Duodenal mucosa (tissue), 2 donors: Measurements from ENCODE around the gene PTPN4.

Source experiments
- H3K27ac ChIP-seq: one replicate; pipeline ENCODE4 v1.7.0; 2013; ENCODE audit warnings: low read depth, low read length
- H3K27me3 ChIP-seq, 2 donors: one replicate each; pipeline ENCODE4 v1.7.0; 2013; ENCODE audit warnings: low read length in 2 of 2, control low read depth in 1 of 2; ENCODE audit not compliant: insufficient read depth in 2 of 2, control insufficient read depth in 1 of 2
- H3K36me3 ChIP-seq, 2 donors: one replicate each; pipeline ENCODE4 v1.7.0; 2013; ENCODE audit warnings: low read length in 2 of 2, control low read depth in 1 of 2; ENCODE audit not compliant: insufficient read depth in 2 of 2, control insufficient read depth in 1 of 2
- H3K4me1 ChIP-seq, 2 donors: one replicate each; pipeline ENCODE4 v1.7.0; 2013; ENCODE audit warnings: low read length in 2 of 2, control low read depth in 1 of 2; ENCODE audit not compliant: insufficient read depth in 2 of 2, control insufficient read depth in 1 of 2
- H3K4me3 ChIP-seq, 2 donors: one replicate each; pipeline ENCODE4 v1.7.0; 2013; ENCODE audit warnings: low read length in 2 of 2, low read depth in 1 of 2
- H3K9ac ChIP-seq, 2 donors: one replicate each; pipeline ENCODE4 v1.7.0; 2013; ENCODE audit warnings: low read length in 2 of 2, low read depth in 1 of 2
- H3K9me3 ChIP-seq, 2 donors: one replicate each; pipeline ENCODE4 v1.7.0; 2013; ENCODE audit warnings: low read length in 2 of 2, control low read depth in 1 of 2; ENCODE audit not compliant: control insufficient read depth in 1 of 2

Gene PTPN4

DNA sequence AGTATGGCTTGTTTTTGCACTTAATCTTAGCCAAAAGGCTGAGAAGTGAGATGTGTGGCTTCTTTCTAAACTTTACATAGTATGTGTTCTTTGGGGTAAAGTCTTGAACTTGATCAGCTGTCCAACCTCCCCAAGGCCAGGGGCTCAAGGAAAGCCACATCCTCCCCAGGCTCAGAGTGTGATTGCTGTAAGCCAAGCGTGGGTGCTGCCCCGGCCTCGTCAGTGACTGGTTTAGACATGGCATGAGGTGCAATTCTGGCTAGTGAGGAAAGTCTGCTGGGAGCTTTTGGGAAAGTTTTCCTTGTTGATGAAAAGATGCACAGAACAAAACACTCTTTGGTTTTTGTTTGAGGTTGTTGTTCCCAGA, 40.5 kb upstream of the PTPN4 start:
- Histone ChIP-seq H3K9me3 (no peaks in the 10 kb centered on the region), H3K9ac (no peak overlapping the region), H3K36me3 (no peaks in the 10 kb centered on the region), H3K4me1 (no peaks in the 10 kb centered on the region), H3K4me3 (no peak overlapping the region), H3K27me3 (no peaks in the 10 kb centered on the region), H3K27ac (no peak overlapping the region)

GRCh38 chr2:119721043-119721442, 38.7 kb upstream of the PTPN4 start:
- H3K9me3 ChIP-seq: no peaks in the 10 kb centered on the region
- no peaks in the 10 kb centered on the region for H3K36me3 ChIP-seq
- no peak overlapping the region for H3K27ac ChIP-seq
- no peaks in the 10 kb centered on the region for H3K27me3 ChIP-seq
- no peaks in the 10 kb centered on the region for H3K4me1 ChIP-seq
- no peak overlapping the region for H3K9ac ChIP-seq
- H3K4me3 ChIP-seq: no peak overlapping the region

GRCh38 chr2:119721462-119721861, 38.3 kb upstream of the PTPN4 start:
- H3K9ac ChIP-seq: no peak overlapping the region
- no peaks in the 10 kb centered on the region for H3K27me3 ChIP-seq
- H3K27ac ChIP-seq: no peak overlapping the region
- no peaks in the 10 kb centered on the region for H3K4me1 ChIP-seq
- H3K4me3 ChIP-seq: no peak overlapping the region
- H3K9me3 ChIP-seq: no peaks in the 10 kb centered on the region
- H3K36me3 ChIP-seq: no peaks in the 10 kb centered on the region

GRCh38 chr2:119721904-119722303, 37.8 kb upstream of the PTPN4 start:
- no peak overlapping the region for H3K4me3 ChIP-seq
- H3K27ac ChIP-seq: no peak overlapping the region
- no peaks in the 10 kb centered on the region for H3K36me3 ChIP-seq

DNA sequence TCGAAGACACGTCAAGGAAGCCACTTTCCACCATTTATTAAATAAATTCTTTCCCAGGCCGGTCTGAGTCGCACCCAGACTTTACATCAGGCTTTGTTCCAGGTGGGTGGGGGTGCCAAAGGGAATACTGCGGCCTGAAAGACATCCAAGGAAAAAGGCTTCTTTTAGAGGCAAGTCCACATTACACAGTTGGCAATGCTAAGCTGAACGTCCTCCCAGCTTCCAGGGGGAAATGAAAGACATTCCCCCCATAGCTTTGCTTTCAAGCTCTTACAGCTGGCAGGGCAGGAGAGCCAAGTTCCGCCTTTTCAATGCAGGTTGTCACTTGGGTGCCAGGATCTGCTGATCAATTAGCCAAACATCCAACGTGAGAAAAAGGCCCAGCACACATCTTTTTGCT, 36.5 kb upstream of the PTPN4 start:
- H3K9me3 ChIP-seq: no peaks in the 10 kb centered on the region
- no peaks in the 10 kb centered on the region for H3K27me3 ChIP-seq
- H3K9ac ChIP-seq: no peak overlapping the region
- no peak overlapping the region for H3K27ac ChIP-seq
- H3K4me1 ChIP-seq: no peaks in the 10 kb centered on the region
- H3K36me3 ChIP-seq: no peaks in the 10 kb centered on the region
- no peak overlapping the region for H3K4me3 ChIP-seq

More at GRCh38 chr2:119721904-119722303, 37.8 kb upstream of the PTPN4 start:
- Histone ChIP-seq H3K27me3 (no peaks in the 10 kb centered on the region), H3K4me1 (no peaks in the 10 kb centered on the region), H3K9me3 (no peaks in the 10 kb centered on the region), H3K9ac (no peak overlapping the region)

GRCh38 chr2:119723784-119724467, 35.8 kb upstream of the PTPN4 start:
- Histone ChIP-seq H3K4me1 (no peaks in the 10 kb centered on the region), H3K9me3 (no peaks in the 10 kb centered on the region), H3K27ac (no peak overlapping the region), H3K9ac (no peak overlapping the region), H3K4me3 (no peak overlapping the region), H3K36me3 (no peaks in the 10 kb centered on the region), H3K27me3 (no peaks in the 10 kb centered on the region)

DNA sequence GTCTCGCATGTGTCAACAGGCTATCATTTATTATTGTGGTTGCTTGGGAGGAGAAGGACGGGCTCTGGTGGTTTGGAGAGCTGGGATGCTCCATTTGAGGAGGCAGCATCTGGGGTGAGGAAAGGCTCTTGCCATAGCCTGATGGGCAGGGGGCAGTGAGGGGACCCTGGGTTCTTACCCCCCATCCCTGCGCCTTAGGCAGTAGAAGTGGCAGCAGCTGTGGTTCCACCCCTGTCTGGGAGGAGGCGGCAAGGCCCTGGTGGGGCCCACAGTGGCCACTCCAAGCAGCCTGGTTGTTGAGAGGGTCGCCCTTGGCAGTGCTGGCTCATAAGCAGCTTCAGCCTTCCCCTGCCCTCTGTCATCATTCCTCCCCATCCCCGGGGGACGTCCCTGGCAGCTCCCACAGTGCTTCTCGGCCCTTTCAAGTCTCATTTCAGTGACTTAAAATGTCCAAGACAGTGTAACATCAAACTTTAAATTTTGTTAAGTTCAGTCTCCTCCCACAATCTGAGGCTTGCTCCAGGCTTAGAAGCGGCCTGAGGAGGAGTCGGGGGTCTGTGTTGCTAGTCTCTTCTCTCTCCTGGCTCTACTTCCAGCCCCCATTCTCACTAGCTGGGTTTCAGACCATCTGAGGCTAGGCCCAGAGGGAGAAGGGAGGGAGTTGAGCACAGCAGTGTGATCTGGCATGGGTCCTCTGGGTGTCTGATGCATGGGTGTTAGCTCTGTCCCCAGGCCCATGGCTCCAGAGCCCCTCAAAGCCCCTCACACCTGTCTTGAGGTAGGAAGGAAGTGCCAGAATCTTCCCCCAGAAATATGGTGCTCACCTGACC, 34.9 kb upstream of the PTPN4 start:
- no peaks in the 10 kb centered on the region for H3K4me1 ChIP-seq
- no peaks in the 10 kb centered on the region for H3K36me3 ChIP-seq
- no peak overlapping the region for H3K27ac ChIP-seq
- H3K4me3 ChIP-seq: no peak overlapping the region
- H3K9me3 ChIP-seq: no peaks in the 10 kb centered on the region
- no peak overlapping the region for H3K9ac ChIP-seq
- no peaks in the 10 kb centered on the region for H3K27me3 ChIP-seq

DNA sequence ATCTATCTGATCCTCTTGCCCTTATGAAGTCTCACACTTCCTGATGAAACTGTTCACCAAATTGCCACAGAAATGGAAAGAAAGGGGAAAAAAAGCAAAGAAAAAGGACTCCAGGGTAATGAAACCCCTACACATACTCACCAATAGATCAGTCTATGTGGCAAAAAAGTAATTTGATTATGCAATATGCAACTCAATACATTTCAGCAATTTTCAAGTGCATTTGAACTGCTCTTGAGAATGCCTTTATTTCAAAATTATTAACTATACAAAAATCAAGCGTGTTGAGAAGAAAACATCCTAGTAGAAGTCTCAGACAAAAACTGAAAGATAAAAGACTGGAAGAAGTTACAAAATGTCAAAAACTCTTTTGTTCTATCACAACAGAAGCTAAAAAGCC, 32.2 kb upstream of the PTPN4 start:
- Histone ChIP-seq H3K36me3 (no peaks in the 10 kb centered on the region), H3K27ac (no peak overlapping the region), H3K9ac (no peak overlapping the region), H3K27me3 (no peaks in the 10 kb centered on the region), H3K4me3 (no peak overlapping the region), H3K9me3 (no peaks in the 10 kb centered on the region), H3K4me1 (no peaks in the 10 kb centered on the region)

DNA sequence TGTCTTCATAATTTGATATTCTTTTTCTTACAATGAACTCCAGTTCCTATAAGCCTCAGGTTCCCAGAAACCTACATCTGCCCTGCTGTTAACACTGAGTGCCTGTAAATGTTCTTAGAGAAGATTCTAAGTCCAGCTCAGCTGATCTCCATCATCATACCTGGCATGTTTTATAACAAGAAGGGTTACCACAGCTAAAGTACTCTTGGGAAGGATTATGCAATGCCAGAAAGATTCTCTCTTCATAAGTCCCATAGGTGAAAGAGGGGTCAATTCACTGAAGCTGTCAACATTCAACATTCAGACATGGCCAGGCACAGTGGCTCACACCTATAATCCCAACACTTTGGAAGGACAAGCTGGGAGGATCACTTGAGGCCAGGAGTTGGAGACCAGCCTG, 31.3 kb upstream of the PTPN4 start:
- H3K27ac ChIP-seq: no peak overlapping the region
- H3K4me1 ChIP-seq: no peaks in the 10 kb centered on the region

GRCh38 chr2:119730671-119731177, 29.0 kb upstream of the PTPN4 start:
- Histone ChIP-seq H3K4me1 (no peaks in the 10 kb centered on the region), H3K36me3 (no peaks in the 10 kb centered on the region), H3K27ac (no peak overlapping the region), H3K9me3 (no peaks in the 10 kb centered on the region), H3K4me3 (no peak overlapping the region), H3K9ac (no peak overlapping the region), H3K27me3 (no peaks in the 10 kb centered on the region)

More for the DNA sequence above, 31.3 kb upstream of the PTPN4 start:
- Histone ChIP-seq H3K27me3 (no peaks in the 10 kb centered on the region), H3K4me3 (no peak overlapping the region), H3K9ac (no peak overlapping the region), H3K9me3 (no peaks in the 10 kb centered on the region), H3K36me3 (no peaks in the 10 kb centered on the region)
